Germinal center (tissue), 1 donor: Measurements from ENCODE around the gene MCOLN3.
"Not testable (repeated sequence)": the region's sequence is repeated elsewhere in the genome, so short reads cannot be mapped to it uniquely, and the experiment has no call there.

Source experiments
- DNase-seq: peaks from one replicate; pipeline ENCODE4 v3.0.0; 2012; ENCODE audit warnings: mixed read lengths, low spot score

The MCOLN3 gene

GRCh38 chr1:85049735-85050166, 1.5 kb upstream of the MCOLN3 start:
- no peak for DNase-seq

GRCh38 chr1:85047472-85048295, 616 bp downstream of the MCOLN3 start:
- no peak for DNase-seq

GRCh38 chr1:85047144-85047471, 1.2 kb downstream of the MCOLN3 start:
- DNase-seq = no peak

GRCh38 chr1:85042413-85042812, 5.9 kb downstream of the MCOLN3 start:
- no peak for DNase-seq

- DNase-seq = no peak
These were observed 6.5 kb downstream of the MCOLN3 start for GRCh38 chr1:85041793-85042192.

- no peak for DNase-seq
These were observed 15.1 kb downstream of the MCOLN3 start for GRCh38 chr1:85033221-85033620.

- no peak for DNase-seq
These were observed 17.8 kb downstream of the MCOLN3 start for GRCh38 chr1:85030536-85030935.

- DNase-seq = no peak
These were observed 20.1 kb downstream of the MCOLN3 start for GRCh38 chr1:85028151-85028550.

GRCh38 chr1:85027242-85027983, 20.9 kb downstream of the MCOLN3 start:
- peak; percentile 13 for DNase-seq

- no peak for DNase-seq
These were observed 22.4 kb downstream of the MCOLN3 start for GRCh38 chr1:85025940-85026339.

- DNase-seq = no peak
These were observed 23.6 kb downstream of the MCOLN3 start for GRCh38 chr1:85024736-85025135.

- DNase-seq = no peak
These were observed 25.6 kb downstream of the MCOLN3 start for GRCh38 chr1:85022700-85023099.

GRCh38 chr1:85019994-85020393, 28.3 kb downstream of the MCOLN3 start:
- DNase-seq = no peak

GRCh38 chr1:85015826-85016225, 32.5 kb downstream of the MCOLN3 start:
- DNase-seq = no peak

- not testable (repeated sequence) for DNase-seq
These were observed 42.7 kb downstream of the MCOLN3 start for GRCh38 chr1:85005641-85006040.

- DNase-seq = no peak
These were observed 46.6 kb downstream of the MCOLN3 start for GRCh38 chr1:85001742-85002141.

- DNase-seq = peak; percentile 29
These were observed 49.5 kb downstream of the MCOLN3 start for GRCh38 chr1:84998642-84999280.

GRCh38 chr1:84997667-84998600, 50.4 kb downstream of the MCOLN3 start:
- DNase-seq = peak; percentile 24

- peak; percentile 88 for DNase-seq
These were observed 51.2 kb downstream of the MCOLN3 start, which contains the start of gene MCOLN2 for GRCh38 chr1:84996846-84997666. TSS of gene MCOLN2 (minus strand) at chr1:84997113. CDS start at chr1:84996872, 241 bp downstream.

- DNase-seq = peak; percentile 62
These were observed 52.6 kb downstream of the MCOLN3 start for GRCh38 chr1:84995484-84996334.
